ENCODE data around the gene ALOX5. TPM values are rescaled to one million over a fixed set of nuclear protein-coding genes. Genes with fewer than 3 reads are reported as not detected.

The ALOX5 gene
- total and polyA plus RNA-seq, 10 of the 15 experiments (the other 5 are each of a cell fraction or from before 2014, with no cell fraction given): 0.43 to 102 (median 34.2) TPM

DNA sequence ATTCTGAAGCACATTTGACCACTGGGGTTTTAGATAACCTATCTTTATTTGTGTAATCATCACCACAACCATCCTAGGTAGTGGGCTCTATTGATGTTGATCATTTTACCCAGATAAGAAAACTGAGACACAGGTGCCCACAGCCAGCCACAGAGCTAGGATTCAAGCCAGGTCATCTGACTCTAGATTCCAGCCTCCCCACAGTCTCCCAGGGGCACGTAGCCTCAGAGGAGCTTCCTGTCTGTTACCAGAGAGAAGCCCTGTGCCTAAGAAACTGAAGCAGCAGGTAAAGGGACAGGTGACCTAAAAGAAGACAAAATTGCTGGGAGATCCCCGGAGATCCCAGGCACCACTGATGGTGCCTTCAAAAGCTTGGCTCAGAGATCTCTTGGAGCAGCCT is 55.8 kb downstream of the ALOX5 start:
- intact Hi-C loops (cut with micrococcal nuclease; ENCODE audit: unreplicated experiment) (no loop called here), in situ Hi-C loops (cut with MboI) (no loop called here)
- ChIA-PET SMC1A (ENCODE audit: uncharacterized antibody, unreplicated experiment) (interaction anchor here (1.1 to 1.5 kb wide), 3 partner anchors 21 to 35 kb away, joined by 4 to 5 read pairs (median 4); no protein-coding TSS in a partner anchor), POLR2A (interaction anchor here (0.8 to 2.4 kb wide), 2 partner anchors 10 to 30 kb away, joined by 3 to 11 read pairs; no protein-coding TSS in a partner anchor), RAD21 (ENCODE audit: unreplicated experiment) (no interaction called here), CTCF (interaction anchor here (1.1 to 1.2 kb wide), 2 partner anchors 31 to 179 kb away, joined by 3 to 4 read pairs; no protein-coding TSS in a partner anchor)
- H3K4me2 ChIP-seq (ENCODE audit: control insufficient read depth, insufficient read depth): no peak overlapping the region
- no peaks in the 10 kb centered on the region for H3K27me3 ChIP-seq (replicated peaks in 1 of 2; ENCODE audit: control insufficient read depth in 2 of 2, insufficient read depth in 2 of 2, low read length in 1 of 2)
- peaks cover 0 to 8% of the 10 kb centered on the region in 2 experiments; a peak in 2 of 4 replicates for H3K36me3 ChIP-seq (ENCODE audit: control insufficient read depth in 2 of 2, insufficient read depth in 2 of 2, low read length in 1 of 2)
- H3K4me1 ChIP-seq (ENCODE audit: control insufficient read depth, insufficient read depth, low read length): peaks cover 21% of the 10 kb centered on the region
- H3K79me2 ChIP-seq (ENCODE audit: control insufficient read depth, insufficient read depth, low read length): no peaks in the 10 kb centered on the region
- no peaks in the 10 kb centered on the region for H4K20me1 ChIP-seq (ENCODE audit: control insufficient read depth, insufficient read depth)
- H3K9me3 ChIP-seq (replicated peaks; ENCODE audit: control insufficient read depth, insufficient read depth, low read length): no peaks in the 10 kb centered on the region
- DNase-seq (ENCODE audit: low read depth, low spot score): no peak
- 55% methylated on average over 2 of the region's 2 CpGs for WGBS (ENCODE audit: insufficient coverage, insufficient replicate concordance, low lambda C conversion rate, missing lambda C conversion rate)
- no peak overlapping the region for H3K27ac ChIP-seq (ENCODE audit: control insufficient read depth, insufficient read depth)
- no peak overlapping the region for H3K4me3 ChIP-seq
- H3K9ac ChIP-seq (ENCODE audit: control insufficient read depth, insufficient read depth, low read length): no peak overlapping the region
- no peak for FAIRE-seq
- BruUV-seq (replicated peaks): no TSS peak
- H2AFZ ChIP-seq (ENCODE audit: control insufficient read depth, low read depth, low read length): no peak overlapping the region
- no peak for ATAC-seq
- TF ChIP-seq GABPA (IDR thresholded peaks at IDR 0.05; ENCODE audit: low read depth) (no peak), RAD51 (IDR thresholded peaks at IDR 0.05) (no peak), DPF2 (IDR thresholded peaks at IDR 0.05) (no peak), TCF3 (IDR thresholded peaks at IDR 0.05; ENCODE audit: borderline replicate concordance, insufficient read depth, low read depth, low read length) (no peak), SP1 (IDR thresholded peaks at IDR 0.05; ENCODE audit: low read depth, low read length) (no peak), REST (IDR thresholded peaks at IDR 0.05; ENCODE audit: low read depth, low read length) (no peak)
- TF ChIP-seq, protein P1, sequence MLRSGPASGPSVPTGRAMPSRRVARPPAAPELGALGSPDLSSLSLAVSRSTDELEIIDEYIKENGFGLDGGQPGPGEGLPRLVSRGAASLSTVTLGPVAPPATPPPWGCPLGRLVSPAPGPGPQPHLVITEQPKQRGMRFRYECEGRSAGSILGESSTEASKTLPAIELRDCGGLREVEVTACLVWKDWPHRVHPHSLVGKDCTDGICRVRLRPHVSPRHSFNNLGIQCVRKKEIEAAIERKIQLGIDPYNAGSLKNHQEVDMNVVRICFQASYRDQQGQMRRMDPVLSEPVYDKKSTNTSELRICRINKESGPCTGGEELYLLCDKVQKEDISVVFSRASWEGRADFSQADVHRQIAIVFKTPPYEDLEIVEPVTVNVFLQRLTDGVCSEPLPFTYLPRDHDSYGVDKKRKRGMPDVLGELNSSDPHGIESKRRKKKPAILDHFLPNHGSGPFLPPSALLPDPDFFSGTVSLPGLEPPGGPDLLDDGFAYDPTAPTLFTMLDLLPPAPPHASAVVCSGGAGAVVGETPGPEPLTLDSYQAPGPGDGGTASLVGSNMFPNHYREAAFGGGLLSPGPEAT (IDR thresholded peaks at IDR 0.05; ENCODE audit: low read depth): no peak
- TF ChIP-seq, protein P2, sequence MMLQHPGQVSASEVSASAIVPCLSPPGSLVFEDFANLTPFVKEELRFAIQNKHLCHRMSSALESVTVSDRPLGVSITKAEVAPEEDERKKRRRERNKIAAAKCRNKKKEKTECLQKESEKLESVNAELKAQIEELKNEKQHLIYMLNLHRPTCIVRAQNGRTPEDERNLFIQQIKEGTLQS (IDR thresholded peaks at IDR 0.05; ENCODE audit: borderline replicate concordance, extremely low read depth, low read depth, low read length): no peak
